GM19397 (cell line): ENCODE measurements around the gene JUN.

Source experiments
- ATAC-seq: cut with Tn5 transposase; IDR thresholded peaks from one replicate; pipeline ENCODE4 v1.9.1; 2021; ENCODE audit warnings: mild to moderate bottlenecking, moderate library complexity; ENCODE audit not compliant: unreplicated experiment

The JUN gene

DNA sequence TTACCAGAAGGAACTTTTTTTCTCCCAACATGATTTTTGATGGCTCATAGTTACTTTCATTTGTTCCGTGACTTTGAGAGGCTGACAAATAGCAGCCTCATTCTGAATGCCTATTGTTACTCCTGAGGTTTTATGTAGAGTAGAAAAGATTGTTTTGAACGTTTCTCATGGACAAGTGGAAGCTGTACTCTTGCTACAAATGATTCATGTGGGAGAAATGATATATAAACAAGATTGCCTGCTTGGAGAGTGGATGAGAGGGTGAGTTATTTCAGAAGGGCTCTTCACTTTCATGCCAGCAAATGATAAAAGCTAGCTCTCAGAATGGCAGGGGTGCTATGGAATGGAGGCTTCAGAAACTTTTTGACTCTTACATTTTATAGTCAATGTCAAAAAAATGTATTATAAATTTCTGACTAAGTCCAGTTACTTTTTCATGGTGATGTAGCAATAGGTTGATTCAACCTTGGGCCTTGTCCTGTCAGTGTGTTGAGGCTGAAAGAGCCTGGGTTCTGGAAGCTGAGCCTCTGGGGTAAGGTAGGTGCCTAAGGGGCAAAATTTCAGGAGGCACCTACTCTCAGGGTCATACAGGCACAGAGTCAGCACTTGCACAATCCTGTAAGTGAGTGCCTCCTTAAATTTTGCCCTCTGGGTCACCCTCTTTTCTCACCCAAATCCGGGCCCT is 19.4 kb downstream of the JUN start:
- ATAC-seq = no peak

DNA sequence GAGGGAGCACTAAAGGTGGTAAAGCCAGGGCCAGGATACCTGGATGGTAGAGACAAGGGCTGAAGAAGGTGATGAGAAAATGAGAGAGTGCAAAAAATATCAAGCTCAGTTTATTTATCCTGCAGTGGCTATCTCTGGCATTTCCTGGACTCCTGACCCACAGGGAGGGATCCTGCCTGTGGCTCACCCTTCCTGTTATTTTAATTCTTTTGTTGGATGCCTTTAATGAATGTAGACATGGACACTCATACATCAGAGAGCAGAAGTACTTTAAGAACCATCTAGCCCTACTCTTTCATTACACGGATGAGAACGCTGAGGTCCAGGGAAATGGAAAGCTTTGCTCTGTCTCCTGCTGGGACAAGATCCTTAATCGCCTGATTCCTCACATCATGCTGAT is 20.6 kb downstream of the JUN start:
- no peak for ATAC-seq

DNA sequence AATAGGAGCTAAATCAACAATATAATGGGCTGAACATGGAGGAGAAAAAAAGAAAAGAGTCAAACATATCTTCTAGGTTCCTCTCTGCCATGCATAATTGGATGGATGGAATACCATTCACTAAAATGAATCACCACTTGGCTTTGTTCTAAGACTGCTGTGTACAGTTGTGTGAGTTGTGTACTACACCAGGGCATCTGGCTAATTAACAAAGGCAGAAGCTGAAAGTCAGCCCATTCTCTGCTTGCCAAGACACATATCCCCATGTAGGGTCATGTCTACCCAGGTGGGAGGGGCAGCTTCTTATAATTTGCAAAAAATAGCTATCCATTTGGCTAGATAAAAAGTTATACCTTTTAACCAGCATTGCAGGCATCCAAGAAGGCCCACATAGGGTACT is 21.0 kb downstream of the JUN start:
- ATAC-seq = no peak

DNA sequence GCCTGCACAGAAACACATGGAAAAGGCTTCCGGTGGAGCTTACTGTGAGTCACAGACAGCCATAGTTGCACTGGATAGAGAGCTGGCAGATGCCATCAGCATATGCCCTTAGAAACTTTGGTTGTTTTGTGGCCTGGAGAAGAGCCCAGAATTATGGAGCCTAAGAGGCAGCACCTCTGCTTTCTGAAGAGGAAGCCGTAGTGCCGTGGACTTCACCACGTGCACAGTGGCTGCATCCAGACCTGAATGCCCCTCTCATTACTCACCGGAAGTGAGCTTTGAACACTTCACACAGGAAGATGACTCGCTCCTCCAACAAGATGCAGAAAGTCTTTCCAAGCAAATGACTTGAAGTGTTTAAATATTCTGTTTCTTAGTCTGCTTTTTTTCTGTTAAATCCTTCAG is 28.4 kb downstream of the JUN start:
- ATAC-seq = no peak

DNA sequence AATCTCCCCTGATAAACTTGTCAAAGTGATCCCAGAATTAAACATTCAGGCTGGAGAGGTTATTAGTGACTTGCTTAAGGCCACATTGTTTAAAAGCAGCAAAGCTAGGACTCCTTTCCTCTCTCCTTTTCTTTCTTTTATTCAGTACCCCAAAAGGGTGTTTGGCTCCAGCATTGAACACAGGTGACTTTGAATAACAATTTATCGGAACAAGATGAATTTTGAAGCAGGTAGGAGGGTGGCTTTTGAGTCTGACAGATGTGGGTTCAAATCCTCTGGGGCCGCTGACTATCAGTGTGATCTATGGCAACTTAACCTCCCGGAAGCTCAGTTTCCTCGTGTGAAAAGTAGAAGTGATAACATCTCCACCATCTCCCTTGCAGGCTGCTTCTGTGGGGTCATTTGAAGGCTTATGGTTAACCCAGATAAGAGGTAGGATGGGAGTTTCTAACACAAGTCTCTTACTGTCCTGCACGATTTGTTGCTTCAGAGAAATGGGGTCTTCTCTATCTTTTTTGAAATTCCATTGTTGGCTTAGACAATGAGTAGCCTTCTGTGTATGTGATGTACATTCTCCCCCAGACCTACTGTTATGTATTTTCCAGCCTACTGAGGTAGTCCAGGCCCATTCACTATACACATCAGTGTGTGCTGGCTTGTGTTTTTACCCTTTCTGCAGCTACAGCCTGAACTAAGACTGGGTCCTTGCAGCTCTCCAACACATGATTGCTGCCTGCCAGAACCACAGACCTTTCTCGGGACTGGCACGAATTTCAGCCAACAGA is 29.0 kb downstream of the JUN start:
- no peak for ATAC-seq

DNA sequence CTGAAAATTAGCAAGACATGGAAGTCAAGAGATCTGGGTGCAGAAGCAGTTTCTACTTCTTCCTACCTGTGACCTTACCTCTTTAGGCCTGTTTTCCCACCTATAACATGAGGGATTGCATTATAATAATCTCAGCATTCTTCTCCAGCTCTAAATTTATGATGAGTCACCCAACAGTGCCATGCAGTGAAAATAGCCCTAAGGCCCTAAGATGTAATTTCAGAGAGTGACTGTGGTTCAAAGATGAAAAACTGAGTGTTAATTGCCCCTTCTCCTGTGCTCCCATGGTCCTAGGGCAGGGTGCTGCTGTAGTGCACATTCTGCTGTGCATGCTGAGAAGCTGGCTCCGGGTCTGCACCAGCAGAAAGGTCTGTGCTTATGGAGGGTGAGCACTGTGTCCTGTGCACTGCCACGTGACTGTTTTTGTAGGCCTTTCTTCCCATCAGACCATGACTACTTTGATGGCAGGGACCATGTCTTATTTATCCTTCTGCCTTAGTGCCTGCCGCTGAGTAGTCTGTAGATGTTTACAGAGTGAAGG is 29.7 kb downstream of the JUN start:
- no peak for ATAC-seq

DNA sequence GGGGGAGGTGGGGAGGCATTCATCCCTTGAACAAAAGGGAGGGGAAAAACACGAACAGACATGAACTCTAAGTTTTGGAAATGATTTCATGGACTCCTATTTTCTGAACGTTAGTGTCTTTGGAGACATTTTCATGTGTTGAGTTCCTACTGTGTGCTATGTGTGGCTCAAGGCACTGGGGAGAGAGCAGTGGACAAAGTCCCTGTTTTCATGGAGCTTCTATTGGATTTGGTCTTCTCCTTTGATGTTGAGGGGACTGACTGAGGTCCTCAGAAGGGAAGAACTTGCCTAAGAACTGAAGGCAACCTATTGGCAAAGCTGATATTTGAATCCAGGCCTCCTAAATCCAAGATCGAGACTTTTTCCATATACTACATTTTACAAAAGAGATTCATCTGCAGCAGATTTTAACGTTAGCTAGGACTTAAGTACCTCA is 30.4 kb downstream of the JUN start:
- ATAC-seq = no peak

DNA sequence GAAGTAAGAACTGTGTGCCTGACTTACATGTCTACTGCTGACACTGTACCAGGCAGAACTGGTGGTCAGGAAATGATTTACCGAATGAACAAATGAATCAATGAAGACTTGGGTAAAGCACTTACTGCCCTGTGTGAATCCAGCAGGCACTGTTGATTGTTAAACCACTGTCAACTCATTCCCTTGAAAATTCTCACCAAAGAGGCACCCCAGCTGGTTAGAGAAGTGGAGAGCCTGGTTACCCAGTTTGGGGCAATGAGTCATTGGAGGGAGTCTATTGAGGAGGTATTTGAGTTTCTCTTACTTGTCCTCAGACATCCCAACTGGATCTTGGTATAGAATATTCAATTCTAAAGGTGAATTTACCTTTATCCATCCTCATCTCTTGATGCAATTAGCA is 34.2 kb downstream of the JUN start:
- no peak for ATAC-seq

DNA sequence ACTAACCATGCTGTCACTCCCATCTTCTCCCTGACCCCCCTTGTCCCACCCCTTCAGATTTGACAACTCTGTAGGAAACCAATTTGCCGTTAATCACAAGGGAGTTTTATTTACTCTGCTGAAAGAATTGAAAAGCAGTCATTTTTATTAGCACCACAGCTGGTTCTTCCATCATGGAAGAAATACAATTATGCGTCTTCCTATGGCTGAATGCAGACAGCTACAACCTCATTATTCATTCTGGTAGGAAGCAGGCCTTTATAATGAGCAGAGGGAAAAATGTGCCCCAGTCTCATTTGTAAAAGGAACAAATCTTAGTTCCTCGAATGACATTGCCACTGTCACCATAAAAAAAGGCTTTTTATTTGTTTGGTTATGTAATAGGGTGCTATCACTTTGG is 35.2 kb downstream of the JUN start:
- ATAC-seq = no peak

DNA sequence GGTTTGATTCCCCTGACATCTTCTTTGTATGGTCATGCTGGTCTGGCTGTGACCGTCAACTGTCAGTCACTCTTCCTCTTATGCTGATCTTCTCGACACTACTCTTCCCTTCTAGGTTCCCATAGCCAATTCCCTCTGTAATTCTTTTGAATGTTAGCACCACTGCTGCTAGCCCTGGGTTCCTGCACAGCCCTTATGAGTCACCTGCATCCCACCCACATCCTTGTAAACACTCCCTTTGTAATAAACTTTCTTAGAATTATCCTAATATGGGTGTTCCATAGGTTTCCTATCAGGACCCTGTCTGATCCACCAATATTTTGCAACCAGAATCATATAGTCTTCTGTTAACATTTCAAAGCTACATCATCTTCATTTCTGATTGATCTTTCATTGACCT is 37.1 kb downstream of the JUN start:
- ATAC-seq = no peak

DNA sequence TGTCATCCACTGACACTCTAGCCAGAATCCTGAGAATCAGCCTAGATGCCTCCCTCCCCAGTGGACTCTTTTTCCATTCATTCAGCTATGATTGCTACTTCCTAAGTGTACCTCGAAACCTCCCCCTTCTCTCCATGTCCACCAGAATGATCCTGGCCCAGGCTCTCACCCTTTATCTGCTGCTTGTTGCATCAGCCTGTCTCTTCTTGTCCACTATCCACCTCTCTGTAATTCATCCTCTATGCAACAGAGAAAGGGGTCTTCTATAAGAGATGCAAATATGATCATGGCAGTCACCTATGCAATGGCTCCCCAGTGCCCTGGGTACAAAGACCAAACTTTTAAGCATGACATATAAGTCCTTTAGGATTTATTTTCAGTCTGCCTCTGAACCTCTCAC is 37.7 kb downstream of the JUN start:
- no peak for ATAC-seq

DNA sequence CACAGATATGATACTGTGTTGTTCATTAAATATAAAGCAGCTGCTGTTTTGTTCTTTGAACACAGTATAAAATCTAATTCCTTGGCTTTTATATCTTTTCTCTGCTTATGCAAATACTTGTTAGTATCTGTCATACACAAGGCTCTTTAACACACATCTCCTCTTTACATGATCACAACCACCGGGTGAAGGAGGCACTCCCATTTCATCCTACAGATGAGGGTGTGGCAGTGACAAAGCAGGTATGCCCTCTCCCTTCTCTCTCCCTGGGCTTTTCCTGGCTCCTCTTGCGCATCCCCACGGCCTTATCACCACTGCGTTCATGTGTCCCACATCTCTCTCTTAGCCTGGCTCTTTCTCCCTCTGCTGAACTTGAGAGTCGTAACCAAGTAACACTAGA is 38.2 kb downstream of the JUN start:
- ATAC-seq = no peak

DNA sequence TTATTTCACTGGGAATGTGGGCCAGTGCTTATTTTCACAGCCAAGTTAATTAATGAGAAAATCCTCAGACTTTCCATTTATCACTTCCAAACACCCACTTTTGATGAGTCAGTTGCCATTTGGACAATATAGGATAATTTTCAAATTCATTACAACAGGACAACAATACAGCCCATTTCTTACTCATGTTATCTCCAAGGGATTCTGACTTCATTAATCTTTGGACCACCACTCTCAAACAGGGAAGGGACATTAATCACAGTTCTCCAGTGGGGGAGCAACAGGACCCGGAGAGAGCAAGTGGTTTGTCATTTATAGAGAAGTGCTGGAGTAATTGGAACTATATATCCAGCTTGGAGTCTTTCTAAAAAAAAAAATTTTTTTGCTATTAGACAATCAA is 38.7 kb downstream of the JUN start:
- no peak for ATAC-seq

DNA sequence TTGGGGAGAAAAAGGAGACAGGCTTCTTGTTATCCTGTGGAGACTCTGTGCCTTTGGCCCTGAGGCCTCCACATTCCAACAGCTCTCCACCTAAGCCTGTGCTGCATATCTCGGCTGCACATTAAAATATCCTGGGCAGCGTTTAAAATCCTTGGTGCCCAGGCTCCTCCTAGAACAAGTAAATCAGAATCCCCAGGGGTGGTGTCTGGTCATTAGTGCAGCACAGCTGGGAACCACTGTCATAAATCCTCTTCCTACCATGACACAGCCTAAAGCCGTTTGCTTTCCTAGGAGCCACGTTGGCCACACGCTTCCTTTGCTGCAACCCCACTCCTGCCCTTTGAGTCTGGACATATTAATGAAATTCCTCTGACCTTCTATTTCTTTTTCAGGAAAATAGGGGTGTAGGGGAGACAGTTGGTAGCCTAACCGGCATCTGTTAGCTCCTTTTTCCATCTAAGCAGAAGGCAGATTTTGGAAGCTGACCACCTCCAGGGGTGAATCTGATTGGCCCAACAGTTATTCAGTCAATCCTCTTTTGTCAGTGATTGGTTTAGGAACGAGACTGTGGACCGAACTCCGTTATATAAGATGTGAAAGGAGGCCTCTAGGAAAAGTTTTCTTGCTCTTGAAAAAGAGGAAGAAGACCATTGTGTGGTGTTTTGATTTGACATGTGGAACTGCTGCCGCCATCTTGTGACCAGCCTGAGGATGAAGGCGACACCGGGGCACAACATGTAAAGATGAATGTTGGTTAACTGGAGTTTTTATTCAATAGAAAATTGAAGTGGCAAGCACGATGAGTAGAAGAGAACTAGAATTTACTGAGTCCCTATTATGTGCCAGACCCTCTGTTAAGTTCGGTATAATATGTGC is 41.9 kb downstream of the JUN start:
- ATAC-seq = no peak

DNA sequence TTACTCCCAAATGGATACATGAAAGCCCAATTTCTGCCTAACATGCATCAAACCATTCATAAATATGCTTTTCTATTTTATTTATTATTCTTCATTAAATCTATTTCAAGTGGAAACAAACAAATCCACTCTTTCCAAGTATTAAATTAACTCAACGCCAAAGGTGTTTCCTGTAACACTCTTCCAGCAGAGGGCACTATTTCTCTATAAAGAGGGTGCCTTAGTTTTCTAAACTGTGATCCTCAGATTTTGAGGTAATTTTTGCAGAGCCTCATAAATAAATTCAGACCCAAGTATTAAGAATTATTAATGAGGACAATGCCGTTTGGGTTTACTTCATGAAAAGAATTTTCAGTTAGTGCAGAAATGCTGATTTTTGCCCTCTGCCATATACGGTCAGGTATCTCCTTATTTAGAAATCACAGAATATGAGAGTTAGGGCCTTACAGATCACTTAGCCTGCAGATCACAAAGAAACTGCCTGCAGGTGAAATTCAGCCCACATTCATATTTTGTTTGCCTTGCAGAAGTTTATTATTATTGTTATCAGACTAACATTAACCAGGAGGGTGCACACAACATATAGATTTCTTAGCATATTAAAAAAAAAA is 43.9 kb downstream of the JUN start:
- no peak for ATAC-seq

DNA sequence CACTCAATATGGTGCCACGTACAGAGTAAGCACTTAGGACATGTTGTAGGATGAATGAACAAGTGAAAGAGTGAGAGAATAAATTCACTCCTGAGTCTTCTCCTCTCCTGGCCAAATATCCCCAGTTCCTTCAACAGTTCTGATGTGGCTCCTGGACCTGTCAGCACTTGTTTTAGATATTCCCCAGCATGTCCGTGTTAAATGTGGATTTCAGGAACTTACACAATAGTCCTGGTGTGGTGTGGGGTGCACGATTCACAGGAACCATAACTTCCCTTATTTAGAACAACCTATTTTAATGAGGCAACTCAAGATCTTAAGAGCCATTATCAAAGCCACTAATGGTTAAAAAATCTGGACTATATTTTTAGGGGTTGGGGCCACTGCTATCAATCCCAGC is 45.0 kb downstream of the JUN start:
- no peak for ATAC-seq

DNA sequence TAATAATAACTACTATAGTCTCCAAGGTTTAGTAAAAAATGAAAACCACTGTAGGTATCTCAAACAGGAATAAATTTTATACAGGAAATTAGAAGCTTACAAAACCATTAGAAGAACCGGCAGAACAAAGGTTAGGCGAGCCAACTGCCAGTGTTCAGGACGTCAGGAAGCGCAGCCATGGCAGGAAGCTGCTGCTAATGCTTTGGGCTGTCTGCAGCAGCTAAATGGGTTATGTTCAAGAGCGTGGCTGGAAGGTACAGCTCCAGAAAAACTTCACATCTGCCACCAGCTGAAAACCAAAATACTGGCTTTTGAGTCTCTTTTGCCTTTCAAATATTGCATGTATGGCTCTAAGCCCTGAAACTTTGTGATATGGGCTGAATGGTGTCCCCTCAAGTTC is 48.3 kb downstream of the JUN start:
- ATAC-seq = no peak

DNA sequence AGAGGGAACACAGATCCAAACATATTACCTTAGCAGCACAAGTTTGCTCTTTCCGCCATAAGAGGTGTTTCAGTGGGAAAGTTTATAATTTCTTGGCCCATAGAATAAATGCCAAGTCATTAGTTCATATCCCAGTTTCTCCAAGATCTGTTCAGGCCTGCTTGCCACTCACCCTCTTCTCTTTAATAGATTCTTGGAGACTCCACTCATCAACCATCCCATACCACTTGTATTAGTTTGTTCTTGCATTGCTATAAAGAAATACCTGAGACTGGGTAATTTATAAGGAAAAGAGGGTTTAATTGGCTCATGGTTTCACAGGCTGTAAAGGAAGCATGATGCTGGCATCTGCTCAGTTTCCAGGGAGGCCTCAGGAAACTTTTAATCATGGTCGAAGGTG is 49.2 kb downstream of the JUN start:
- no peak for ATAC-seq

DNA sequence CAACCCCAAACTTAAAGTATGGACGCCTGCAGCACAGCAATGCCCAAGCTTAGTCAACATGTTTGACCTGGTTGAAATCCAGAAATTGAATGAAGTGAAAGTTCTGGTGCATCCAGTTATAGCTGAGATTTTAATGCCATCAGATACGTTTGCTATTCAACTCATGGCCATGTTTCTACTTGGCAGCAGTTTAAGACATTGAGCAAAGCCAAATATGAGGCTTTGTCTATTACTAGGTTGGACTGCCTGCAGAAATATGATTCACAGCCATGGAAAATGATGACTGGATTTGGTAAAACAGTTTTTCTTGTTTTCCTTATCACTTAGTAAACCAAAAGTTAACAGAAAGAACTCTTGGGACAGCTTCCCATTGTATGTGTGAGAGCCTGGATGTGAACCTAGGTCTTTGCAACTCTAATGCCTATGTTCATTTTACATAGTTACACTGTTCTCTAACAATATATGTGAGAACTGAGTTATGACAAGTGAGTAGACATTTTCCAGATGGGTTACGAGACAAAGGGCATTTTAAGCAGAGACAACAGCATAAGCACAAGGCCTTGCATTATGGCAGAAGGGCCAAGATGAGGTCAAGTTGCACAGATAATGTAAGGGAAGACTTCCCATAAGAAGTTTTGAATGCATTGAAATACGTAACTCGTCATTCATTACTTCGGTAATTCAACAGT is 51.6 kb downstream of the JUN start:
- no peak for ATAC-seq
